ENCODE measurements around the gene CD109.

The CD109 gene

DNA sequence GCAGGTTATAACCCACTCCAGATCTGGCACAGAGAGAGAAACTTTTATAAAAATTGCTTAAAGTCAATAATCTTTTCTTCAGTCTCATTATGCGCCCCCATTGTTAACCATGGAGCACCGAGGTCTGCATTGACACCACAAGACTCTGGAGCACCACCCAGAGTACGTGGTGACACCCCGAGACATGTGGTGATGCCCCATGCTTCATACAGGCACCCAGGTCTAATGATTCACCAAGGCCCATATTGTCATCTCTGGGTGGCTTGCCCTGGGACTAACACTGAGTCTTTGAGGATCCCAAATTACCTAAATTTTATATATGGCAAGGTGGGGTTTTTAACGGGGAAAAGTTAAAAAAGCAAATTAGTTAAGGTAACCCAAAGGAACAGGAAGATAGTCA is 31.1 kb downstream of the CD109 start:
- TF ChIP-seq, protein P1, sequence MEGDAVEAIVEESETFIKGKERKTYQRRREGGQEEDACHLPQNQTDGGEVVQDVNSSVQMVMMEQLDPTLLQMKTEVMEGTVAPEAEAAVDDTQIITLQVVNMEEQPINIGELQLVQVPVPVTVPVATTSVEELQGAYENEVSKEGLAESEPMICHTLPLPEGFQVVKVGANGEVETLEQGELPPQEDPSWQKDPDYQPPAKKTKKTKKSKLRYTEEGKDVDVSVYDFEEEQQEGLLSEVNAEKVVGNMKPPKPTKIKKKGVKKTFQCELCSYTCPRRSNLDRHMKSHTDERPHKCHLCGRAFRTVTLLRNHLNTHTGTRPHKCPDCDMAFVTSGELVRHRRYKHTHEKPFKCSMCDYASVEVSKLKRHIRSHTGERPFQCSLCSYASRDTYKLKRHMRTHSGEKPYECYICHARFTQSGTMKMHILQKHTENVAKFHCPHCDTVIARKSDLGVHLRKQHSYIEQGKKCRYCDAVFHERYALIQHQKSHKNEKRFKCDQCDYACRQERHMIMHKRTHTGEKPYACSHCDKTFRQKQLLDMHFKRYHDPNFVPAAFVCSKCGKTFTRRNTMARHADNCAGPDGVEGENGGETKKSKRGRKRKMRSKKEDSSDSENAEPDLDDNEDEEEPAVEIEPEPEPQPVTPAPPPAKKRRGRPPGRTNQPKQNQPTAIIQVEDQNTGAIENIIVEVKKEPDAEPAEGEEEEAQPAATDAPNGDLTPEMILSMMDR (IDR thresholded peaks at IDR 0.05; ENCODE audit: extremely low read depth, insufficient read depth, missing control alignments), result no peak
- in situ Hi-C loops (cut with MboI; ENCODE audit: low pct_unique_long_range_greater_than_20kb, low sequenced_read_pairs, unreplicated experiment), result loop anchor here (25.0 kb wide), 2 partner anchors 235 to 360 kb away; no protein-coding TSS in a partner anchor
- DNase-seq (ENCODE audit: low spot score), result no peak

DNA sequence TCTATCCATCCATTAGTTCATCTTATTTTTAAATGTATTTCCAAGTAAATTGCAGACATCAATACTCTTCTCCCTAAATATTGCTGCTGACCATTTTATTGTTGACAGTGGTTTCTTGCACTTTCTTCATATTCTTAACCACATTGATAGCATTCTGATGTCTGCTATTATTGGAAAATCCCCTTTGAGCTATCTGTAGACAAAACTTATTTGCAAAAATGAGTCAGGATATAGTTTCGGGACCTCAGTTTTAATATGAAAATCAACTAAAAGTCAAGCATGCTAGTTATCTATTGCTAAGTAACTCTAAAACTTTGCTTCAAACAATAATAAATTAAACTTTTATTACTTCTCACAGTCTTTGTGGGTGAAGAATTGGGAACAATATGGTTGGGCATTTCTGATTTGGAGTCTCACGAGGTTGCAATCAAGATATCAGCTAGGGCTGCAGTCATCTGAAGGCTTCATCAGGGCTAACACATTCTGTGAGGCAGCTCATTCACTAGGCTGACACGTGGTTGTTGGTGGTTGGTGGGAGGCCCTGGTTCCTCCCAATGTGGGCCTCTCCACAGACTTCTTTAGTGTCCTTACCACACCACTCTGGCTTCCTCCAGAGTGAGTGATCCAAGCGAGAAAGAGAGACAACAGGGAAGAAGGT is 32.7 kb downstream of the CD109 start:
- TF ChIP-seq, protein P1 (IDR thresholded peaks at IDR 0.05; ENCODE audit: extremely low read depth, insufficient read depth, missing control alignments), result no peak
- DNase-seq (ENCODE audit: low spot score), result no peak
- in situ Hi-C loops (cut with MboI; ENCODE audit: low pct_unique_long_range_greater_than_20kb, low sequenced_read_pairs, unreplicated experiment), result loop anchor here (25.0 kb wide), 2 partner anchors 234 to 359 kb away; no protein-coding TSS in a partner anchor

DNA sequence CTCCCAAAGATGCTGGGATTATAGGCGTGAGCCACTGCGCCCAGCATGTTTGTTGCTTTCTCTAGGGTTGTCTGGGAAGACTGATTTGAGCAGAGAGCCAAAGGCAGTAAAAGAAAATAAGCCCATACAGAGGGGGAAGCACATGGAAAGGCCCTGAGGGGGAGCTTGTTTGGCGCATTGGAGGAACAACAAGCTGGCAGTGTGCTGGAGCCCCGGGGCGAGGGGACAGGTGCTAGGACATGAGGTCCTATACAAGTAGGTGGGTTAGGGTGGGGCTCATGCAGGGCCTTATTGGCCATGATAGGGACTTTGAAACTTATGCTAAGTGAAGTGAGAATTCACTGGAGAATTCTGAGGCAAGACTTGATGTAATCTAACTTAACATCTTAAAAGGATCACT is 35.3 kb downstream of the CD109 start:
- no peak for DNase-seq (ENCODE audit: low spot score)
- TF ChIP-seq, protein P1 (IDR thresholded peaks at IDR 0.05; ENCODE audit: extremely low read depth, insufficient read depth, missing control alignments), result no peak
- in situ Hi-C loops (cut with MboI; ENCODE audit: low pct_unique_long_range_greater_than_20kb, low sequenced_read_pairs, unreplicated experiment), result loop anchor here (25.0 kb wide), 2 partner anchors 231 to 356 kb away; no protein-coding TSS in a partner anchor

GRCh38 chr6:73732845-73733675 is 37.1 kb downstream of the CD109 start:
- TF ChIP-seq, protein P1 (IDR thresholded peaks at IDR 0.05; ENCODE audit: extremely low read depth, insufficient read depth, missing control alignments), result peak; percentile 95
- in situ Hi-C loops (cut with MboI; ENCODE audit: low pct_unique_long_range_greater_than_20kb, low sequenced_read_pairs, unreplicated experiment), result loop anchor here (25.0 kb wide), 2 partner anchors 229 to 354 kb away; no protein-coding TSS in a partner anchor
- DNase-seq (ENCODE audit: low spot score), result peak; percentile 52

DNA sequence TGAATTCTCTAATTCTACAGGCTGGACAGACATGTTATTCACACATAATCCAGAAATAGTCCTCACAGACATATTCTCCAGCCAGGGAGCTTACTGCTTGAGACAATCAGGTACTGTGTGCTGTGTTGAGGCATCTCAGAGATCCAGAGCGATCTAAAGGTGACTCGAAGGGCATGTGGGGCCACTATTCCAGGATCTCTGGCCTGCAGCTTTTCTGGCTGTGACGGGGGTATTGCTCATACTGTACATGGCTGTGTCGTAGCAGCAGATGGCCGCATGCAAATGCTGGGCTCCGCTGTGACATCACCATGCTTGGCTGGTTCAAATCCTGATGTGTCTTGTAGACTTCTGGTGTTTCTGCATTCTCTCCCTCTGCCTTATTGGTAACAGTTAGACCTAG is 37.8 kb downstream of the CD109 start:
- TF ChIP-seq, protein P1 (IDR thresholded peaks at IDR 0.05; ENCODE audit: extremely low read depth, insufficient read depth, missing control alignments), result no peak
- in situ Hi-C loops (cut with MboI; ENCODE audit: low pct_unique_long_range_greater_than_20kb, low sequenced_read_pairs, unreplicated experiment), result loop anchor here (25.0 kb wide), 2 partner anchors 229 to 354 kb away; no protein-coding TSS in a partner anchor
- DNase-seq (ENCODE audit: low spot score), result no peak

- no peak for DNase-seq (ENCODE audit: low spot score)
- in situ Hi-C loops (cut with MboI; ENCODE audit: low pct_unique_long_range_greater_than_20kb, low sequenced_read_pairs, unreplicated experiment), result loop anchor here (25.0 kb wide), 2 partner anchors 227 to 352 kb away; no protein-coding TSS in a partner anchor
- TF ChIP-seq, protein P1 (IDR thresholded peaks at IDR 0.05; ENCODE audit: extremely low read depth, insufficient read depth, missing control alignments), result no peak
These were observed 38.9 kb downstream of the CD109 start for GRCh38 chr6:73734832-73735453.
